IMR-90 (cell line): ENCODE measurements around the gene AGBL5. TPM values are rescaled to one million over a fixed set of nuclear protein-coding genes. Genes with fewer than 3 reads are reported as not detected.
A peak's percentile ranks its signal among the peaks of the same experiment; 100 is the strongest.

ENCODE experiments used
- ATAC-seq: fragments of 200-7000 bp; cut with Tn5 transposase; 2 replicates; pipeline ENCODE4 v1.9.1; 2020; ENCODE audit warnings: low read depth, mild to moderate bottlenecking, moderate library complexity
- BruUV-seq: library from RNA; stranded (reverse); fragments of 400-500 nt; replicated peaks from 2 replicates; lab custom pipeline; 2021; lab: Mats Ljungman, UMichigan
- CTCF ChIA-PET: fragments of 300-600 bp; formaldehyde crosslinking; extraction: SDS; loops from one replicate; lab custom pipeline; 2021; ENCODE audit warnings: antibody characterized with exemption; lab: Yijun Ruan, JAX
- POLR2A ChIA-PET: fragments of 300-600 bp; sonication (Branson Sonifier 250); formaldehyde crosslinking; loops from one replicate; lab custom pipeline; 2022; ENCODE audit warnings: antibody characterized with exemption; ENCODE audit not compliant: unreplicated experiment; lab: Charles Lee
- DNase-seq: peaks from one replicate; pipeline ENCODE4 v3.0.0; 2013
- H2AFZ ChIP-seq: replicated peaks from 2 replicates; pipeline ENCODE3; 2013; ENCODE audit warnings: low read length, mild to moderate bottlenecking; ENCODE audit not compliant: poor library complexity
- H2AK5ac ChIP-seq: 2 replicates; pipeline ENCODE4 v1.6.1; 2013; ENCODE audit warnings: low read depth, low read length, inconsistent platforms
- H2AK9ac ChIP-seq: replicated peaks from 2 replicates; pipeline ENCODE3; 2013; ENCODE audit warnings: mild to moderate bottlenecking, low read depth, low read length, moderate library complexity; ENCODE audit not compliant: poor library complexity
- H2BK120ac ChIP-seq: 2 replicates; pipeline ENCODE4 v1.6.1; 2013; ENCODE audit warnings: low read depth, low read length, inconsistent platforms
- H2BK15ac ChIP-seq: 3 replicates; pipeline ENCODE4 v1.6.1; 2013; ENCODE audit warnings: low read depth, low read length, inconsistent platforms
- H2BK20ac ChIP-seq: 2 replicates; pipeline ENCODE4 v1.6.1; 2013; ENCODE audit warnings: low read depth, mild to moderate bottlenecking, inconsistent platforms, low read length, moderate library complexity
- H2BK5ac ChIP-seq: 2 replicates; pipeline ENCODE4 v1.6.1; 2013; ENCODE audit warnings: mild to moderate bottlenecking, low read depth, low read length, inconsistent platforms; ENCODE audit not compliant: poor library complexity, severe bottlenecking
- H3K14ac ChIP-seq: replicated peaks from 2 replicates; pipeline ENCODE4 v1.6.1; 2013; ENCODE audit warnings: low read depth, low read length, inconsistent platforms
- H3K18ac ChIP-seq: 2 replicates; pipeline ENCODE4 v1.6.1; 2013; ENCODE audit warnings: low read depth, low read length, control low read depth
- H3K23ac ChIP-seq: 2 replicates; pipeline ENCODE4 v1.6.1; 2013; ENCODE audit warnings: low read depth, low read length, inconsistent platforms
- H3K27ac ChIP-seq: 2 replicates; pipeline ENCODE4 v1.5.1; 2013; ENCODE audit warnings: mild to moderate bottlenecking, control low read depth, low read length; ENCODE audit not compliant: insufficient read depth
- H3K27me3 ChIP-seq: 2 replicates; pipeline ENCODE4 v1.6.1; 2013; ENCODE audit warnings: low read length; ENCODE audit not compliant: control insufficient read depth, insufficient read depth
- H3K36me3 ChIP-seq: 2 replicates; pipeline ENCODE4 v1.6.1; 2013; ENCODE audit warnings: low read length, mixed read lengths; ENCODE audit not compliant: control insufficient read depth, insufficient read depth
- H3K4ac ChIP-seq: 2 replicates; pipeline ENCODE4 v1.6.1; 2013; ENCODE audit warnings: low read depth, low read length, inconsistent platforms
- H3K4me1 ChIP-seq: 2 replicates; pipeline ENCODE4 v1.6.1; 2013; ENCODE audit warnings: low read length, mixed read lengths; ENCODE audit not compliant: control insufficient read depth, insufficient read depth
- H3K4me2 ChIP-seq: 2 replicates; pipeline ENCODE4 v1.6.1; 2013; ENCODE audit warnings: low read depth, mild to moderate bottlenecking, control low read depth, low read length, moderate library complexity
- H3K4me3 ChIP-seq: 2 replicates; pipeline ENCODE4 v1.5.1; 2013; ENCODE audit warnings: low read depth, mild to moderate bottlenecking, control low read depth, low read length, moderate library complexity; ENCODE audit not compliant: insufficient read depth
- H3K56ac ChIP-seq: 2 replicates; pipeline ENCODE4 v1.6.1; 2013; ENCODE audit warnings: low read length, inconsistent platforms; ENCODE audit not compliant: insufficient read depth; ENCODE audit errors: extremely low read depth
- H3K79me1 ChIP-seq, 2 experiments: 2 replicates each; pipeline ENCODE4 v1.6.1; 2013; ENCODE audit warnings: low read length in 2 of 2, inconsistent platforms in 1 of 2, low read depth in 1 of 2
- H3K9ac ChIP-seq: 2 replicates; pipeline ENCODE4 v1.6.1; 2013; ENCODE audit warnings: low read depth, low read length, control low read depth
- H3K9me1 ChIP-seq: 2 replicates; pipeline ENCODE4 v1.6.1; 2013; ENCODE audit warnings: low read length, inconsistent platforms; ENCODE audit not compliant: insufficient read depth
- H3K9me3 ChIP-seq: 2 replicates; pipeline ENCODE4 v1.6.1; 2013; ENCODE audit warnings: low read length; ENCODE audit not compliant: control insufficient read depth, insufficient read depth
- H4K20me1 ChIP-seq: 2 replicates; pipeline ENCODE4 v1.6.1; 2013; ENCODE audit warnings: low read length, inconsistent platforms; ENCODE audit not compliant: insufficient read depth
- H4K5ac ChIP-seq: 2 replicates; pipeline ENCODE4 v1.6.1; 2013; ENCODE audit warnings: mild to moderate bottlenecking, low read depth, low read length, control low read depth
- H4K8ac ChIP-seq, 2 experiments: 2 replicates each; pipeline ENCODE4 v1.6.1; 2013; ENCODE audit warnings: low read depth in 2 of 2, low read length in 2 of 2, control low read depth in 1 of 2, inconsistent platforms in 1 of 2
- H4K91ac ChIP-seq: 2 replicates; pipeline ENCODE4 v1.6.1; 2013; ENCODE audit warnings: low read depth, low read length, inconsistent platforms; ENCODE audit not compliant: insufficient read depth
- WGBS, 2 experiments: methylation state at CpG; one replicate each; pipeline versions ENCODE4 v1.1.5 to v1.1.7; 2013; ENCODE audit warnings: missing lambda C conversion rate in 2 of 2; ENCODE audit not compliant: insufficient read length in 1 of 2; ENCODE audit errors: extremely low coverage in 2 of 2; 5-methylcytosine and 5-hydroxymethylcytosine counted together
- dilution Hi-C: fragments of 300-500 bp; cut with HindIII; formaldehyde crosslinking; loops from one replicate; pipeline ENCODE4 v1.14.3; 2018; ENCODE audit warnings: low sequenced_read_pairs; ENCODE audit not compliant: unreplicated experiment
- in situ Hi-C: fragments of 300-500 bp; cut with MboI; formaldehyde crosslinking; loops from 3 replicates; pipeline ENCODE4 v1.14.3; 2019; ENCODE audit warnings: low sequenced_read_pairs, inconsistent platforms, mixed read lengths
- intact Hi-C: fragments of 100-400 bp; cut with micrococcal nuclease; formaldehyde crosslinking; loops from 2 replicates; pipeline ENCODE4 v1.10.0; 2022
- polyA plus RNA-seq, 3 experiments: library from polyadenylated mRNA; depleted of rRNA; stranded (reverse); fragments of >200 nt; gene quantifications; 2 replicates each; pipeline ENCODE4 v1.2.3, GENCODE V29; 2012; ENCODE audit warnings: low replicate concordance in 1 of 3
- total RNA-seq: library from RNA; depleted of rRNA; stranded (reverse); fragments of >200 nt; gene quantifications from 2 replicates; pipeline ENCODE4 v1.2.3, GENCODE V29; 2012
- TF ChIP-seq, protein P1 (sequence below): conservative IDR thresholded peaks from 2 replicates; pipeline ENCODE4 v1.5.1; 2012; ENCODE audit warnings: mild to moderate bottlenecking, low read depth, low read length, improper control_type of control experiment

AGBL5 gene
- total and polyA plus RNA-seq, 2 of the 4 experiments (the other 2 are of a cell fraction) = 19.0 to 26.2 TPM

GRCh38 chr2:27076323-27076722, 24.9 kb downstream of the AGBL5 start:
- peaks cover 3 to 31% of the 10 kb centered on the region in 2 experiments; a peak in 3 of 4 replicates for H3K79me1 ChIP-seq
- 0 out of 4 replicates have a peak overlapping the region, but pooled peaks of 1 of the 2 experiments have one; percentile 35 for H4K8ac ChIP-seq
- peak overlapping the region; percentile 28 for H3K14ac ChIP-seq
- peaks cover 36% of the 10 kb centered on the region for H3K4me1 ChIP-seq
- dilution Hi-C loops = no loop called here
- intact Hi-C loops = no loop called here
- in situ Hi-C loops = no loop called here
- no peak overlapping the region for H2BK5ac ChIP-seq
- H3K27ac ChIP-seq = no peak overlapping the region
- H4K20me1 ChIP-seq = peaks cover 6% of the 10 kb centered on the region
- TF ChIP-seq, protein P1, sequence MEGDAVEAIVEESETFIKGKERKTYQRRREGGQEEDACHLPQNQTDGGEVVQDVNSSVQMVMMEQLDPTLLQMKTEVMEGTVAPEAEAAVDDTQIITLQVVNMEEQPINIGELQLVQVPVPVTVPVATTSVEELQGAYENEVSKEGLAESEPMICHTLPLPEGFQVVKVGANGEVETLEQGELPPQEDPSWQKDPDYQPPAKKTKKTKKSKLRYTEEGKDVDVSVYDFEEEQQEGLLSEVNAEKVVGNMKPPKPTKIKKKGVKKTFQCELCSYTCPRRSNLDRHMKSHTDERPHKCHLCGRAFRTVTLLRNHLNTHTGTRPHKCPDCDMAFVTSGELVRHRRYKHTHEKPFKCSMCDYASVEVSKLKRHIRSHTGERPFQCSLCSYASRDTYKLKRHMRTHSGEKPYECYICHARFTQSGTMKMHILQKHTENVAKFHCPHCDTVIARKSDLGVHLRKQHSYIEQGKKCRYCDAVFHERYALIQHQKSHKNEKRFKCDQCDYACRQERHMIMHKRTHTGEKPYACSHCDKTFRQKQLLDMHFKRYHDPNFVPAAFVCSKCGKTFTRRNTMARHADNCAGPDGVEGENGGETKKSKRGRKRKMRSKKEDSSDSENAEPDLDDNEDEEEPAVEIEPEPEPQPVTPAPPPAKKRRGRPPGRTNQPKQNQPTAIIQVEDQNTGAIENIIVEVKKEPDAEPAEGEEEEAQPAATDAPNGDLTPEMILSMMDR = no peak
- H2AK9ac ChIP-seq = no peak overlapping the region
- peaks cover 15% of the 10 kb centered on the region; the same call in 1 of the 2 replicates for H3K9me1 ChIP-seq
- H3K27me3 ChIP-seq = no peaks in the 10 kb centered on the region
- H3K4me3 ChIP-seq = no peak overlapping the region
- H3K56ac ChIP-seq = no peak overlapping the region
- no peak overlapping the region; the same call in 1 of the 2 replicates for H3K18ac ChIP-seq
- peak overlapping the region; percentile 26; the same call in 1 of the 2 replicates for H4K5ac ChIP-seq
- H2AFZ ChIP-seq = no peak overlapping the region
- no CpG with 5 or more reads among the region's 4 CpGs for WGBS, 2 experiments
- peak overlapping the region; percentile 69; the same call in 1 of the 3 replicates for H2BK15ac ChIP-seq
- peak overlapping the region; percentile 53 for H3K4ac ChIP-seq
- no peak for ATAC-seq
- no peak overlapping the region for H3K4me2 ChIP-seq
- no TSS peak for BruUV-seq
- H4K91ac ChIP-seq = peak overlapping the region; percentile 71
- peaks cover 7% of the 10 kb centered on the region; the same call in 1 of the 2 replicates for H3K36me3 ChIP-seq
- POLR2A ChIA-PET = interaction anchor here (0.5 kb wide), 1 partner anchor 351 kb away, joined by 3 read pairs; no protein-coding TSS in a partner anchor
- CTCF ChIA-PET = interaction anchor here (1.3 kb wide), 1 partner anchor 230 kb away, joined by 3 read pairs; no protein-coding TSS in a partner anchor
- no peaks in the 10 kb centered on the region for H3K9me3 ChIP-seq
- H2BK120ac ChIP-seq = peak overlapping the region; percentile 37; the same call in 1 of the 2 replicates
- peak overlapping the region; percentile 37; the same call in 1 of the 2 replicates for H3K23ac ChIP-seq
- peak overlapping the region; percentile 45; the same call in 1 of the 2 replicates for H2AK5ac ChIP-seq
- H2BK20ac ChIP-seq = peak overlapping the region; percentile 68; the same call in 1 of the 2 replicates
- no peak for DNase-seq
- no peak overlapping the region for H3K9ac ChIP-seq
